GM12873 (cell line): ENCODE measurements around the gene GH2.
"Not testable (repeated sequence)": the region's sequence is repeated elsewhere in the genome, so short reads cannot be mapped to it uniquely, and the experiment has no call there.

ENCODE experiments used
- TF ChIP-seq, protein P1 (sequence below): IDR thresholded peaks from 2 replicates; pipeline ENCODE4 v1.5.1; 2012; ENCODE audit warnings: low read depth, mild to moderate bottlenecking, moderate library complexity, low read length, control low read depth; ENCODE audit not compliant: insufficient read depth; ENCODE audit errors: missing control alignments

Gene GH2

DNA sequence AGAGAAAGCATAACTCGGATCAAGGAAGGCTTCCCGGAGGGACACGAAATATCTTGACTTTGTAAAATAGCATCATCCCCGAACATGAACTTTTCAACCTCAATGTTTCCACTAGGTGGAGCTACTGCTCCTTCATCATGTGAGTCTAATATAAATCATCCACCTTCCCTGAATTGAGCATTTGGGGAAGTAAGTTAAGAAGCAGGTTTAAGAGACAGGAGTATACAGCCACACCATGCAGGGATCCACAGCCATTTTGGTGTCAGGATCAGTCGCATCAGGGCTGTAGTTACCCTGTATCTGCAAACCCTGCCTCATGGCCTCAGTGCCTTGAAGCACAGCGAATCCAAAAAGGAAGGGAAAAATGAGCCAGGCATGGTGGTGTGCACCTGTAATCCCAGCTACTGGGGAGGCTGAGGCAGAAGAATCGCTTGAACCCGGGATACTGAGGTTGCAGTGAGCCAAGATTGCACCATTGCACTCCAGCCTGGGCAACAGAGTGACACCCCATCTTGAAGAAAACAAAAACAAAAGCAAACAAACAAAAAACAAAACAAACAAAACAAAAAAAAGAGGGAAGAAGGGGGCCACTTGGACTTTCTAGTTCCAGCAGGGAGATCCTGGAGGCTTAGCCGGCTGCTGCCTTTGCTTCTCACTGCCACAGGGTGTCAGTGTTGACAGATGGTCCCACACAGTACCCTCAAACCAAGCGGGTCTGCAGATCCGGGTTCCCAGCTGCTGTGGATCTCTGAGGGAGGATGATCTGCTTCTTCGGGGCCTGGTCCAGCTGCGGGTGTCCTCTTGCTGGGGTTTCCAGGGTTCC is 7.5 kb upstream of the GH2 start:
- TF ChIP-seq, protein P1, sequence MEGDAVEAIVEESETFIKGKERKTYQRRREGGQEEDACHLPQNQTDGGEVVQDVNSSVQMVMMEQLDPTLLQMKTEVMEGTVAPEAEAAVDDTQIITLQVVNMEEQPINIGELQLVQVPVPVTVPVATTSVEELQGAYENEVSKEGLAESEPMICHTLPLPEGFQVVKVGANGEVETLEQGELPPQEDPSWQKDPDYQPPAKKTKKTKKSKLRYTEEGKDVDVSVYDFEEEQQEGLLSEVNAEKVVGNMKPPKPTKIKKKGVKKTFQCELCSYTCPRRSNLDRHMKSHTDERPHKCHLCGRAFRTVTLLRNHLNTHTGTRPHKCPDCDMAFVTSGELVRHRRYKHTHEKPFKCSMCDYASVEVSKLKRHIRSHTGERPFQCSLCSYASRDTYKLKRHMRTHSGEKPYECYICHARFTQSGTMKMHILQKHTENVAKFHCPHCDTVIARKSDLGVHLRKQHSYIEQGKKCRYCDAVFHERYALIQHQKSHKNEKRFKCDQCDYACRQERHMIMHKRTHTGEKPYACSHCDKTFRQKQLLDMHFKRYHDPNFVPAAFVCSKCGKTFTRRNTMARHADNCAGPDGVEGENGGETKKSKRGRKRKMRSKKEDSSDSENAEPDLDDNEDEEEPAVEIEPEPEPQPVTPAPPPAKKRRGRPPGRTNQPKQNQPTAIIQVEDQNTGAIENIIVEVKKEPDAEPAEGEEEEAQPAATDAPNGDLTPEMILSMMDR, result peak; percentile 62

DNA sequence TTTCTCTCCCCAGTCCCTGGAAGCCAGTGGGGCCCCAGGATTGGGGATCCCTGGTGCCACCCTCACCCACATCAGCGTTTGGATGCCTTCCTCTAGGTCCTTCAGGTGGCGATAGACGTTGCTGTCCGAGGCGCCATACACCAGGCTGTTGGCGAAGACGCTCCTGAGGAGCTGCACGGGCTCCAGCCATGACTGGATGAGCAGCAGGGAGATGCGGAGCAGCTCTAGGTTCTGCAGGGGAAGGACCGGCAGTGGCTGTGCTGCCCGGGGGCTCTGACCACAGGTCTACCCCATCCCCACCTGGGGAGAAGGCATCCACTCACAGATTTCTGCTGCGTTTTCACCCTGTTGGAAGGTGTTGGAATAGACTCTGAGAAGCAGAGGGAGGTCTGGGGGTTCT is 1.0 kb downstream of the GH2 start:
- TF ChIP-seq, protein P1, result no peak

DNA sequence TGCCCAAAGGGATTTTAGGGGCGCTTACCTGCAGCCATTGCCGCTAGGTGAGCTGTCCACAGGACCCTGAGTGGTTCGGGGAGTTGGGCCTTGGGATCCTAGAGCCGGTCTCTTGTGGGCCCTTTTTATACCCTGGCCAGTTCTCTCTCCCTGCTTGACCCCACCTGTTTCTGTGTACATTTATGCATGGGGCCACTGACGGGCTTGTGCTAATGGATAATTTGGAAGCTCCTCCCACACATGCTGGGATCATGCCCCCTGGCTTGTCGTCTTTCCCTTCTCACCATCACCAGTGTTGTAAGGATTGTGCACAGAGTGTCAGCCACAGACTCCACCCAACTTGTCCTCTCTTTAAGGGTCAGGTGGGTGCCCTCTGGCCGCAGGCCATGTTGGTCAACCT is 8.2 kb downstream of the GH2 start, which contains the start of gene CSH2:
CSH2 (minus strand) TSS at position 101 of the 400 bp plus-strand sequence; CDS start at position 38, 63 bp downstream.
- TF ChIP-seq, protein P1, result not testable (repeated sequence)

DNA sequence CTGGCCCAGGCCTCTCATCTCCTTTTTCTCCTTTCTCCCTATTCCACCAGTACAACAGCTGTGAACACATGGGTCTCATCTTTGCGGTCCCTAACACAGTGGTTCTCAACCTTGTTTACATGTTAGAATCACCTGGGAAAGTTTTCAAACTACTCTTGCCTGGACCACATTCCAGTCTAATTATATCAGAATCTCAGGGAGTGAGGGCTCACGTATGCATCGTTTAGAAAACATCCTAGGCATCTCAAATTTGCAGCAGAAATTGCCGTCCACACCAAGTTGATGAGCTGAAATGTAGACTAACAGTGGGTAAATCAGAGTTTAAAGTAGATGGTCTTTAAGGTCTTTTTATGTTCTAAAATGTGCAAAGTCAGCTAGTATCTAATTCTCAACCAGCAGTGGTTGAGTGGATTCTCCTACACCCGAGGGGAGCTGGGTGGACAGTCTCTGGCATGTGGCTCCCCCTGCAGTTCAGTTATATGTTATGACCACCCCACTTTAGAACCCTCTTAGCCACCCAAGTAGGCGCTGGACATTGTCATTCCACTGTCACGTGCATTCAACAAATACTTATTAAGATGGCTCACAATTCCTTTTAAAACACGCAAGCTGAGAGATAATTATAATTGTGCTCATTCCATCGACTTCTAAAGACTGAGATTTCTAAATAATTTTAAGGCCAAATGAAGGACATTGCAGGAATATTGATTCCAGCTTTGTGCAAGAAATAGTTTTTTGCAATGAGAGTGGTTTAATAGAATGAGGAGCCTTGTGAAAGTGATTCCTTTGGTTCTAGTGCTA is 12.1 kb downstream of the GH2 start:
- TF ChIP-seq, protein P1, result peak; percentile 39

DNA sequence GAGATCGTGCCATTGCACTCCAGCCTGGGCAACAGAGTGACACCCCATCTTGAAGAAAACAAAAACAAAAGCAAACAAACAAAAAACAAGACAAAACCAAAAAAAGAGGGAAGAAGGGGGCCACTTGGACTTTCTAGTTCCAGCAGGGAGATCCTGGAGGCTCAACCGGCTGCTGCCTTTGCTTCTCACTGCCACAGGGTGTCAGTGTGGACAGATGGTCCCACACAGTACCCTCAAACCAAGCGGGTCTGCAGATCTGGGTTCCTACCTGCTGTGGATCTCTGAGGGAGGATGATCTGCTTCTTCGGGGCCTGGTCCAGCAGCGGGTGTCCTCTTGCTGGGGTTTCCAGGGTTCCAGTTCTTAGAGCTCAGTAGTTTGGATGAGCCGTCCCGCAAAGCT is 15.1 kb downstream of the GH2 start:
- TF ChIP-seq, protein P1, result peak; percentile 25

DNA sequence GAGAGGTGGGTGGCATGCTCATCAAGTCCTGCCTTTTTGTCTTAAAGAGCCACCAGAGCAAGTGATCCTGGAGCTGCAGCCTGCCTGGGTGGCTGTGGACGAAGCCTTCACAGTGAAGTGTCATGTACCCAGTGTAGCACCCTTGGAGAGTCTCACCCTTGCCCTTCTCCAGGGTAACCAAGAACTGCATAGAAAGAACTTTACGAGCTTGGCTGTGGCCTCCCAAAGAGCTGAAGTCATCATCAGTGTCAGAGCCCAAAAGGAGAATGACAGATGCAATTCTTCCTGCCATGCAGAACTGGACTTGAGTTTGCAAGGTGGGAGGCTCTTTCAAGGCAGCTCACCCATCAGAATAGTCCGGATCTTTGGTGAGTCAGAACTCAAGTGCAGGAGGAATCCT is 22.5 kb downstream of the GH2 start:
- TF ChIP-seq, protein P1, result no peak

DNA sequence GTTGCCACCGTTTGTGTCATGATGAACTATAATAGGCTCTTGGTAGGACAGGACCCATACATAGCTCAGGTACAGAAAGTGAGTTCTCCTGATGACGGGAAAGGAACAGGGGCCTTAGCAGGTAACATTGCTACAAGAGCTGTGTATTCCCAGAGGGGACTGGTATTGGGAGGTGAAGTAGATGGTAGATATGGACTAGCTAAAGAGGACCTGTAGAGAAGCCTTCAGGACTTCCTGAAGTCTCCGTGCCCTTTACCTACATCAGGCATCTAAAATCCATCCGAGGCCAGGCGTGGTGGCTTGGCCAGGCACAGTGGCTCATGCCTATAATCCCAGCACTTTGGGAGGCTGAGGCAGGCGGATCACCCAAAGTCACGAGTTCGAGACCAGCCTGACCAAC is 26.6 kb downstream of the GH2 start:
- TF ChIP-seq, protein P1, result no peak
